H9 (cell line): ENCODE results near the gene TTC32. TPM values are rescaled to one million over a fixed set of nuclear protein-coding genes. Genes with fewer than 3 reads are reported as not detected.
"Not testable (repeated sequence)": the region's sequence is repeated elsewhere in the genome, so short reads cannot be mapped to it uniquely, and the experiment has no call there.

Experiments used
- DNase-seq: peaks from one replicate; pipeline ENCODE4 v3.0.0-alpha.2; 2017
- H2AFZ ChIP-seq: one replicate; pipeline ENCODE4 v1.6.1; 2013; ENCODE audit warnings: mild to moderate bottlenecking, low read length, control low read depth, moderate library complexity
- H2AK5ac ChIP-seq: 2 replicates; pipeline ENCODE4 v1.6.1; 2013; ENCODE audit warnings: low read length, control low read depth, mixed read lengths; ENCODE audit not compliant: insufficient read length
- H2BK120ac ChIP-seq: one replicate; pipeline ENCODE4 v1.6.1; 2013; ENCODE audit warnings: low read depth, mild to moderate bottlenecking, low read length, control low read depth, inconsistent platforms; ENCODE audit not compliant: poor library complexity, severe bottlenecking
- H2BK12ac ChIP-seq: 2 replicates; pipeline ENCODE4 v1.6.1; 2013; ENCODE audit warnings: low read length, control low read depth, mixed read lengths, low read depth; ENCODE audit not compliant: insufficient read length
- H2BK15ac ChIP-seq: 2 replicates; pipeline ENCODE4 v1.6.1; 2013; ENCODE audit warnings: low read depth, low read length, control low read depth
- H2BK20ac ChIP-seq: one replicate; pipeline ENCODE4 v1.6.1; 2013; ENCODE audit warnings: low read depth, mild to moderate bottlenecking, low read length, control low read depth, inconsistent platforms; ENCODE audit not compliant: poor library complexity, severe bottlenecking
- H2BK5ac ChIP-seq: 2 replicates; pipeline ENCODE4 v1.6.1; 2013; ENCODE audit warnings: low read length, control low read depth, mixed read lengths; ENCODE audit not compliant: insufficient read length
- H3K14ac ChIP-seq: 2 replicates; pipeline ENCODE4 v1.6.1; 2013; ENCODE audit warnings: low read length, control low read depth; ENCODE audit not compliant: insufficient read depth
- H3K18ac ChIP-seq: 2 replicates; pipeline ENCODE4 v1.6.1; 2013; ENCODE audit warnings: low read depth, mild to moderate bottlenecking, mixed read lengths, low read length, control low read depth; ENCODE audit not compliant: insufficient read length
- H3K23ac ChIP-seq: 2 replicates; pipeline ENCODE4 v1.6.1; 2013; ENCODE audit warnings: low read length, control low read depth, mixed read lengths, low read depth; ENCODE audit not compliant: insufficient read length
- H3K23me2 ChIP-seq: 2 replicates; pipeline ENCODE4 v1.6.1; 2013; ENCODE audit warnings: low read depth, mild to moderate bottlenecking, mixed read lengths, low read length, control low read depth; ENCODE audit not compliant: insufficient read length, poor library complexity, severe bottlenecking
- H3K27ac ChIP-seq: 2 replicates; pipeline ENCODE4 v1.5.1; 2013; ENCODE audit warnings: low read length, control low read depth, mixed read lengths, low read depth; ENCODE audit not compliant: insufficient read length
- H3K27me3 ChIP-seq: 2 replicates; pipeline ENCODE4 v1.6.1; 2013; ENCODE audit warnings: low read length, control low read depth, inconsistent platforms; ENCODE audit not compliant: insufficient read depth
- H3K4ac ChIP-seq: 2 replicates; pipeline ENCODE4 v1.6.1; 2013; ENCODE audit warnings: low read depth, mild to moderate bottlenecking, control low read depth, inconsistent platforms, low read length, moderate library complexity
- H3K4me1 ChIP-seq: 2 replicates; pipeline ENCODE4 v1.6.1; 2013; ENCODE audit warnings: low read length, control low read depth, inconsistent platforms; ENCODE audit not compliant: insufficient read depth
- H3K4me2 ChIP-seq: 2 replicates; pipeline ENCODE4 v1.6.1; 2013; ENCODE audit warnings: low read length, control low read depth, mixed read lengths; ENCODE audit not compliant: insufficient read length, insufficient read depth
- H3K56ac ChIP-seq: 2 replicates; pipeline ENCODE4 v1.6.1; 2013; ENCODE audit warnings: low read depth, mild to moderate bottlenecking, mixed read lengths, low read length, control low read depth; ENCODE audit not compliant: insufficient read length
- H3K79me1 ChIP-seq: 2 replicates; pipeline ENCODE4 v1.6.1; 2013; ENCODE audit warnings: low read depth, mild to moderate bottlenecking, moderate library complexity, low read length, control low read depth, inconsistent platforms; ENCODE audit not compliant: insufficient read depth, poor library complexity, severe bottlenecking
- H3K79me2 ChIP-seq: 2 replicates; pipeline ENCODE4 v1.6.1; 2013; ENCODE audit warnings: low read length, control low read depth, inconsistent platforms; ENCODE audit not compliant: insufficient read depth
- H3K9ac ChIP-seq: 2 replicates; pipeline ENCODE4 v1.6.1; 2013; ENCODE audit warnings: low read length, control low read depth, mixed read lengths; ENCODE audit not compliant: insufficient read length; ENCODE audit errors: extremely low read depth
- H3K9me3 ChIP-seq: one replicate; pipeline ENCODE4 v1.6.1; 2013; ENCODE audit warnings: low read depth, low read length, inconsistent platforms; ENCODE audit not compliant: control insufficient read depth
- H3T11ph ChIP-seq: one replicate; pipeline ENCODE4 v1.6.1; 2013; ENCODE audit warnings: mild to moderate bottlenecking, low read length, control low read depth, inconsistent platforms
- H4K20me1 ChIP-seq: one replicate; pipeline ENCODE4 v1.6.1; 2013; ENCODE audit not compliant: control insufficient read depth, insufficient read length, insufficient read depth
- H4K5ac ChIP-seq: 2 replicates; pipeline ENCODE4 v1.6.1; 2013; ENCODE audit warnings: low read depth, mild to moderate bottlenecking, mixed read lengths, low read length, control low read depth; ENCODE audit not compliant: insufficient read length
- H4K8ac ChIP-seq: replicated peaks from 2 replicates; pipeline ENCODE4 v1.6.1; 2013; ENCODE audit warnings: low read length, control low read depth, mixed read lengths, low read depth; ENCODE audit not compliant: insufficient read length
- H4K91ac ChIP-seq: 2 replicates; pipeline ENCODE4 v1.6.1; 2013; ENCODE audit warnings: low read depth, mild to moderate bottlenecking, moderate library complexity, mixed read lengths, low read length, control low read depth; ENCODE audit not compliant: insufficient read length
- H3K27ac Mint-ChIP-seq, 3 experiments: 2 replicates in 2 of 3; 3 replicates in 1 of 3; pipeline ENCODE4 v1.8.0; 2020 to 2021; ENCODE audit warnings: mixed read lengths in 3 of 3, mild to moderate bottlenecking in 1 of 3, moderate library complexity in 1 of 3
- H3K27me3 Mint-ChIP-seq: 2 replicates; pipeline ENCODE4 v1.8.0; 2021; ENCODE audit warnings: low read depth, mild to moderate bottlenecking, moderate library complexity, mixed read lengths
- H3K36me3 Mint-ChIP-seq, 3 experiments: 2 replicates in 2 of 3; 3 replicates in 1 of 3; pipeline ENCODE4 v1.8.0; 2020 to 2021; ENCODE audit warnings: low read depth in 3 of 3, mixed read lengths in 3 of 3; ENCODE audit not compliant: insufficient read depth in 1 of 3
- H3K4me1 Mint-ChIP-seq, 2 experiments: 2 replicates each; pipeline ENCODE4 v1.8.0; 2020; ENCODE audit warnings: mixed read lengths in 2 of 2
- H3K4me3 Mint-ChIP-seq, 2 experiments: 2 replicates in 1 of 2; 3 replicates in 1 of 2; pipeline ENCODE4 v1.8.0; 2020 to 2021; ENCODE audit warnings: mild to moderate bottlenecking in 2 of 2, mixed read lengths in 2 of 2, moderate library complexity in 1 of 2
- H3K9me3 Mint-ChIP-seq, 2 experiments: 2 replicates in 1 of 2; 3 replicates in 1 of 2; pipeline ENCODE4 v1.8.0; 2020; ENCODE audit warnings: mild to moderate bottlenecking in 2 of 2, mixed read lengths in 2 of 2, moderate library complexity in 1 of 2
- WGBS: extraction: QIAGEN DNeasy Blood & Tissue Kit; methylation state at CpG from one replicate; pipeline ENCODE4 v1.1.7; 2013; ENCODE audit warnings: missing lambda C conversion rate, low lambda C conversion rate, mixed read lengths; ENCODE audit not compliant: insufficient read length; ENCODE audit errors: extremely low coverage; 5-methylcytosine and 5-hydroxymethylcytosine counted together
- total RNA-seq: library from RNA; stranded (reverse); gene quantifications from 2 replicates; pipeline ENCODE4 v1.2.1, GENCODE V29; 2021

TTC32 gene
- total RNA-seq, 1 experiment from 2014 or later = 8.9 TPM

DNA sequence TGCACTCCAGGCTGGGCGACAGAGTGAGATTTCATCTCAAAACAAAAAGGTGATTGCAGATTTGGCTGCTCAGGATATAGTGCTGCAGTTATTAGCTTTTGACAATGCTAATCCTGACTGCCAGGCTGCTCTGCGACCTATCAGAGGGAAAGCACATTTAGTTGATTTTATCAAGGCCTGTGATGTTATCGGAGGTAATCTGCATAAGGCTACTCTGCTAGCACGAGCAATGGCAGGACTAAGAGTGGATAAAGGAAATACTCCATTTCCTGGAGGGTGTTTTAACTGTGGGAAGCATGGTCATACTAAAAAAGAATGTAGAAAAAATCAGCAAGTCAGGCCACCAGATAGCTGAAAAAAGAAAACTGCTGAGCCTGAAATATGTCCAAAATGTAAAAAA is 22.7 kb upstream of the TTC32 start:
- not testable (repeated sequence) for H2AFZ ChIP-seq, H3K79me2 ChIP-seq, H2BK120ac ChIP-seq, H3K27me3 ChIP-seq, H3K4me2 ChIP-seq, H3K56ac ChIP-seq, H3K79me1 ChIP-seq, DNase-seq, H2BK12ac ChIP-seq, H3K4me1 Mint-ChIP-seq, H4K8ac ChIP-seq, H4K5ac ChIP-seq, H3K9ac ChIP-seq, H2BK20ac ChIP-seq, H3K4ac ChIP-seq, H4K20me1 ChIP-seq, H3K27ac Mint-ChIP-seq, H2AK5ac ChIP-seq, H3K27ac ChIP-seq, H3K23me2 ChIP-seq, H3K23ac ChIP-seq, H2BK5ac ChIP-seq, H3K4me1 ChIP-seq, H4K91ac ChIP-seq, H3K9me3 ChIP-seq, H3K18ac ChIP-seq, H3K27me3 Mint-ChIP-seq, H3K14ac ChIP-seq, H3T11ph ChIP-seq, H2BK15ac ChIP-seq, H3K4me3 Mint-ChIP-seq
- Mint-ChIP-seq H3K36me3 (peaks cover 55 to 70% (median 58%) of the 10 kb centered on the region in 3 experiments), H3K9me3 (peaks cover 16 to 22% of the 10 kb centered on the region in 2 experiments)
- WGBS = no CpG with 5 or more reads among the region's 4 CpGs

DNA sequence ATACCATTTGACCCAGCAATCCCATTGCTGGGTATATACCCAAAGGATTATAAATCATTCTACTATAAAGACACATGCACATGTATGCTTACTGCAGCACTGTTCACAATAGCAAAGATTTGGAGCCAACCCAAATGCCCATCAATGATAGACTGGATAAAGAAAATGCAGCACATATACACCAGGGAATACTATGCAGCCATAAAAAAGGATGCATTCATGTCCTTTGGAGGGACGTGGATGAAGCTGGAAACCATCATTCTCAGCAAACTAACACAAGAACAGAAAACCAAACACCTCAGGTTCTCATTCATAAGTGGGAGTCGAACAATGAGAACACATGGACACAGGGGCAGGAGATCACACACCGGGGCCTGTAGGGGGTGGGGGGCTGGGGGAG is 20.4 kb upstream of the TTC32 start:
- H3K14ac ChIP-seq, H3K4me3 Mint-ChIP-seq, H4K91ac ChIP-seq, H3K9me3 Mint-ChIP-seq, H3K4ac ChIP-seq, H4K20me1 ChIP-seq, H2AFZ ChIP-seq, H3K79me1 ChIP-seq, H2BK15ac ChIP-seq, H3K9ac ChIP-seq, H3K27ac Mint-ChIP-seq, H2BK20ac ChIP-seq, H4K8ac ChIP-seq, H4K5ac ChIP-seq, H3K56ac ChIP-seq, H3K27me3 ChIP-seq, H3K23me2 ChIP-seq, H3K4me1 Mint-ChIP-seq, H2AK5ac ChIP-seq, H2BK12ac ChIP-seq, H3T11ph ChIP-seq, H3K18ac ChIP-seq, DNase-seq, H2BK5ac ChIP-seq, H3K27ac ChIP-seq, H3K4me1 ChIP-seq, H3K23ac ChIP-seq, H3K4me2 ChIP-seq, H3K9me3 ChIP-seq, H3K27me3 Mint-ChIP-seq, H3K79me2 ChIP-seq, H2BK120ac ChIP-seq: not testable (repeated sequence)
- WGBS = no CpG with 5 or more reads among the region's 3 CpGs
- H3K36me3 Mint-ChIP-seq = peaks cover 37 to 52% (median 38%) of the 10 kb centered on the region in 3 experiments
